GM18502 (cell line): Measurements from ENCODE around the gene C20orf144.

Experiments used
- ATAC-seq: cut with Tn5 transposase; IDR thresholded peaks from one replicate; pipeline ENCODE4 v1.9.1; 2021; ENCODE audit warnings: mild to moderate bottlenecking; ENCODE audit not compliant: unreplicated experiment, poor library complexity

The C20orf144 gene

DNA sequence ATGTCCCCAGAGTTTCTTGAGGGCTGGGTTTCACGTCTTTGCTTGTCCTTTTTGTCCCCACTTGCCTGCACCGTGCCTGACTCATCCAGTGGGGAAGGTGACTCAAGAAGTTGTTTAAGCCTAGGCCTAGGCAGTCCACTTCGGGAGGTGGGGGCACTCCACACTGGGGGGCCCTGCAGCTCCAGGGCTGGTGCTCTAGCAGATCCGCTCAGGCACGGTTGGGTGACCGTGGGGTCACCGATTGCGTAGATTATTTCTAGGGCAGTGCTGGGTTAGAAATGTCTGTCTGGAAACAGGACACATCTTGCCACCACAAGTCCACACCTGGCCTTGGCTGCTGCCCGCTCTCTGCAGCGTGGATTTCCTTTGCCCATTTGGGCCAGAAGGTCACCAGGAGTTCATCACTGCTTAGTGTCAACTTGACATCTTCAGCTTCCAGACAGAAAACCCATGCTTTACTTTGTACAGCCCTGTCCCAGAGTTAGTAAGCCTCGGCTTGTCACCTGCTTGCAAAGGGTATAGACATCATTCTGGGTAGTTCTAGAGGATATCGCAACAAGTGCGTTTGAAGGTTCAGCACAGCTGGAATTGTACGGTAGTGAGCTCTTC lies 13.6 kb upstream of the C20orf144 start:
- ATAC-seq, result no peak

GRCh38 chr20:33649201-33649681 lies 12.9 kb upstream of the C20orf144 start:
- no peak for ATAC-seq

DNA sequence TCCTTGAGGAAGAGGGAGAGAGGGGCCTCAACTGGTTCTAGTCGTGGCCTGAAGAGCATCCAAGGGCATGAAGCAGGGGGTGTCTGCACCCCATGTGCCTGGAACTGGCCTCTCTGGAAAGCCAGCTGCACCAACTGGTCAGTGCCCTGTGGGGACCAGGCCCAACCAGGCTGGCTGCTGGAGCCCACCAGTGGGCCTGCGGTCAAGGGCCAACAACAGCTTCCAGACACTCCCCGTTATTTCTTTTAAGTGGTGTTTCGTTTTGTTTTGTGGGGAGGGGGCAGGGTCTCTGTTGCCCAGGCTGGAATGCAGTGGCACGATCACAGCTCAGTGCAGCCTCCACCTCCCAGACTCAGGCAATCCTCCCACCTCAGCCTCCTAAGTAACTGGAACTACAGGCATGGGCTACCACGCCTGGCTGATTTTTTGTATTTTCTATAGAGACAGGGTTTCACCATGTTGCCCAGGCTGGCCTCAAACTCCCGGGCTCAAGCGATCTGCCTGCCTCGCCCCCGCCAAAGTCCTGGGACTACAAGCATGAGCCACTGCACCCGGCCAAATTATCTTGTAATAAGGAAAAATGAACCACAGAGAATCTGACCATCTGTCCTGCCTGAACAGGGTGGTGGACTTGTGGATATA lies 11.9 kb upstream of the C20orf144 start:
- ATAC-seq, result no peak

DNA sequence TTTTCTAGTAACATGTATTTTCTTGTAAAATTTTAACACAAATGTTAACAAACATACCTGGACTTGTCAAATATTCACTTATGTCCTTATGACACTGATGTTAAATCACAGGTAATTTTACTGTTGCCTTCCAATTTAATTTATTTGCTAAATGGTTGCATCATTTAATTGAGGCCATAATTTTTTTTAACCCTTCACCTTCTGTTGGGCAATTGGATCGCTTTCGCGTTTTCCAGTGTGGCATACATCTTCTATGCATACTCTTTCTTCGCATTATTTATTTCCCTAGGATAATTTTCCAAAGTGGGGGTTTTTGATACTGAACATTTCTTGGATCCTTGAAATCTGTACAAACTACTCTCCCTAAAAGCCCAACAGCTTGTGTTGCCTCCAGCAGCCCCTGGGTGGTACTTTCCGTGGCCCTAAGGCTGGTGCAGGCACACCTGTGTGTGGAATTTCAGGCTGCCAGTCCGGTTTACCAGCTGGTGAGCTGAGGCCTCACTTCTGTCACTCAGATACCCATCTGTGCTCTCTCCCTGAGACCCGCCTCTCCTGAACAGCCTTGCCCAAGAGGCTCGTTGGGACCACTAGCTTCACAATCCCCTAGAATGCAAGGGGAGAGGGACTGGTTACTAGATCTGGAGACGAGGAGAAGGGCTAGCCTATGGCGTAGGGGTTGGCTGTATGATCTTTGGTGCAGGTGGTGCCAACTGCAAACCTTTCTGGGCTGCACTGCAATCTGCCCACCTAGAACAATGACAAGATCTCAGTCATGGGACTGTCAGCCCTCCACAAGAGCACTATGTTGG lies 11.2 kb upstream of the C20orf144 start:
- ATAC-seq, result no peak

GRCh38 chr20:33651562-33652048 lies 10.5 kb upstream of the C20orf144 start:
- no peak for ATAC-seq

- ATAC-seq, result no peak
These were observed 8.8 kb upstream of the C20orf144 start for GRCh38 chr20:33653218-33653899.

- no peak for ATAC-seq
These were observed 8.1 kb upstream of the C20orf144 start for GRCh38 chr20:33653900-33654596.

DNA sequence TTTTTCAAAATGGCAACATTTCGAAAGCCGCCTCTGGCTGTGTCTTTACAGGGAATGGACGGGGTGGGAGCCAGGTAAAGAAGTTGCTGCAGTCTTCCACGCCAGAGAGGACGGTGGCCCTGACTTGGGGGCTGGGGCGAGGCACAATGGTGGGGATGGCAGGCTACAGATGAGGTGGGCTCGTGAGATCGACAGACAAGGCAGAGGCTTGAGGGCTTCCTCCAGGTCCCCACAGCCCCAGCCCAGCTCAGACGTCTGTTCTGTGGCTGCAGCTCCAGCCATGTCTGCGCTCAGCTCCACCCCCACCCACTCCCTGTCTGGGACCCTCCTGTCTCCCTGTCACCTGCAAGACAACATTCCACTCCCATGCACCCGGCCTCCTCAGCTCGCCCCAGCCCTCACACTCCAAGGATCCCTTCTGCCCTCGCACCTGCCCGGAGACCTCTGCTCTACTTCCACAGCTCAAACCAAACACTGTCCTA lies 7.4 kb upstream of the C20orf144 start:
- no peak for ATAC-seq

GRCh38 chr20:33655164-33655563 lies 7.0 kb upstream of the C20orf144 start:
- no peak for ATAC-seq

DNA sequence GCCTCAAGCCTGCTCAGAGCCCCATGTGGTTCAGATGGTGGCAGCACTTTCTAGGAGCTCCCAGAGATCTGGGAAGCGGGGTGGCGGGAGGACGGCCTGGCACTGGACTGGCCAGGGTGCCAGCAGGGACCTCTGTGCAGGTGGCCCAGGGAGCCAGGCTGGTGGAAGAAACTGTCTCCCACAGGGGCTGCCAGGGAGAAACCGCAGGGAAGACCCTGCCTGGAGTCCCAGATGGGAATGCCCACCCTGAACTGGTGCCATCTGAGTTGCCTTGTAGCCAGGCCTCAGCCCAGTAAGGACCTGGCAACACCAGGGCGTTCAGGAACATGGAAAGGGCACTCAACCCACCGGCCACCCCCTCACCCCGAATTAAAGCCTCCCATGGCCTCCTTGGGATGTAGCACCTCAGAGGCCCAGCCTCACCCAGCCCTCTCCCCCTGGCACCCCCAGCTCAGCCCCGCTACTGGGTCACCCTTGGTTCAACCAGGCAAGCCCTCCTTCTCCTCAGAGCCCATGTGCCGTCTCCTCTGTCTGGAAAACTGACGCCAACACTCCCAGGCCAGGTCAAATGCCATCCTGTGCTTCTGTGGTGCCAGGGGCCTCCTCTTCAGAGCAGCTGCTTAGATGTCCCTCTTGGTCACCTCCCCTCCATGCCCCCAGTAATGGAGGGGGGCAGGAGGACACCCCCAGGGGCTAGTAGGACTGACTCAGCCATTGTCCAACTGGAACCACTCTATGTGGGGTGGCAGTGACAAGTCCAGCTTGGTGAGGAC lies 5.9 kb upstream of the C20orf144 start:
- ATAC-seq, result no peak

- no peak for ATAC-seq
These were observed 5.1 kb upstream of the C20orf144 start for GRCh38 chr20:33656783-33657703.

- ATAC-seq, result no peak
These were observed 4.4 kb upstream of the C20orf144 start for GRCh38 chr20:33657704-33658095.

DNA sequence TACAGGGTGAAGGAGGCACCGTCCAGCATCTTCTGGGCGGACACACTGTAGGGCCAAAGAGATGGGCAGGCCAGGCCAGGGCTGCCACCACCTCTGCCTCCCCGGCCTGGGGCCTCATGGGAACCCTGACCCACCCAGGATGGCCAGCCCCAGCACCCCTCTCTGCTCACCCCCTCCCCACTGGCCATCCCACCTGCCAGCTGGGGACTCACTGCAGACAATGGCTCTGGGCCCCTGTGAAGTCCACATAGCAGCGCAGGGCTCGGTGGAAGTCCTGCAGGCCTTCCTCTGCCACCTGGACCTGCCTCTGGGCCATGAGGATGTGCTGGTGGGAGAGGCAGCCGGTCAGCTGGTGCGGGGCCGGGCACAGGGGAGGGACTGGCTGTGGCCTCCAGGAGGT lies 3.6 kb upstream of the C20orf144 start:
- no peak for ATAC-seq

- no peak for ATAC-seq
These were observed 3.2 kb upstream of the C20orf144 start for GRCh38 chr20:33658929-33659328.

- no peak for ATAC-seq
These were observed 2.6 kb upstream of the C20orf144 start for GRCh38 chr20:33659341-33660034.

DNA sequence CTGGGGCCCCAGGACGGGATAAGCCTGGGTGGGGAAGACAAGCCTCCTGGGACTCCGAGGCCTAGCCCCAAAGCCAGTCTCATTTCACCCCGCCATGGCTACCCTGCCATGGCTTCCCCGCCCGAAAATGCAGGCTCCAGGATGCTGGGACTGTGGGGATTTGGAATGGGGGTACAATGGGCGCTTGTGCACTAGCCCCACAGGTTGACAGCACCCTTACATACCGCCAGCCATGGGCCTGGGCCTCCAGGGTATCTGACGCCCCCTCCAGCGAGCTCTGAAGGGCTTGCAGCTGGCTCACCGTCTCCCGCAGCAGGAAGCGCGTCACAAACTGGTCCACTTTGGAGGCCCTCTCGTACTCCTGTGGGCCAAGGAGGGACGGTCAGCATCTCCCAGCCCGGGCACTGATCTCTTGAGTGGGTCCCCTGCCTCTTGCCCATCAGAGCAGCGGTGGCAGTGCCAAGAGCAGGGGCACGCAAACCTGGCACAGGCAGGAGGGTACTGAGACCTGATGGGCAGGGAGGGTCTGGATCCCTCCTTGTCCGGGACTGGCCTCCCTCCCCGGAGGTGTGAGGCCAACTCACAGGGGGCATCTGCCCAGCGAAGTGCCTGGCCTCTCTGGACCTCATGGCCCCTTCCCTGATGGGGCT lies 2.0 kb upstream of the C20orf144 start:
- no peak for ATAC-seq

DNA sequence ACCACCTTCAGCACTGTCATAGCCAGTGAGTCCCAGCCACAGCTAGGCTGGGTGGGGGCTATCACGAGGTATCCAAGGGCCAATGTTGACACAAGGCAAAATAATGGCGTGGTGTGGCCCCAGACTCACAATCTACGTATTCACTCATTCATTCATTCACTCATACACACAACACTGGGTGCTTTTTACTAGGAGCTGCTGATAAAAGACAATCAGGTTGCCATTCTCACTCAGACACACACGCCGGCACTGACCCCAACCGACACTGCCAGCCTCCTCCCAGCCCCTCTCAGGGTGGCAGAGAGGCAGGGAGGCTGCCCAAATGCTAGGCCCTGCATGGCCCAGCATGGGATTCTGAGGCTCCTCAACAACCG lies 1.5 kb upstream of the C20orf144 start:
- no peak for ATAC-seq
